ENCODE data around the gene NCBP2. TPM values are rescaled to one million over a fixed set of nuclear protein-coding genes. Genes with fewer than 3 reads are reported as not detected.
A peak's percentile ranks its signal among the peaks of the same experiment; 100 is the strongest.

The NCBP2 gene
- total RNA-seq, 1 experiment from 2014 or later: 120 TPM

DNA sequence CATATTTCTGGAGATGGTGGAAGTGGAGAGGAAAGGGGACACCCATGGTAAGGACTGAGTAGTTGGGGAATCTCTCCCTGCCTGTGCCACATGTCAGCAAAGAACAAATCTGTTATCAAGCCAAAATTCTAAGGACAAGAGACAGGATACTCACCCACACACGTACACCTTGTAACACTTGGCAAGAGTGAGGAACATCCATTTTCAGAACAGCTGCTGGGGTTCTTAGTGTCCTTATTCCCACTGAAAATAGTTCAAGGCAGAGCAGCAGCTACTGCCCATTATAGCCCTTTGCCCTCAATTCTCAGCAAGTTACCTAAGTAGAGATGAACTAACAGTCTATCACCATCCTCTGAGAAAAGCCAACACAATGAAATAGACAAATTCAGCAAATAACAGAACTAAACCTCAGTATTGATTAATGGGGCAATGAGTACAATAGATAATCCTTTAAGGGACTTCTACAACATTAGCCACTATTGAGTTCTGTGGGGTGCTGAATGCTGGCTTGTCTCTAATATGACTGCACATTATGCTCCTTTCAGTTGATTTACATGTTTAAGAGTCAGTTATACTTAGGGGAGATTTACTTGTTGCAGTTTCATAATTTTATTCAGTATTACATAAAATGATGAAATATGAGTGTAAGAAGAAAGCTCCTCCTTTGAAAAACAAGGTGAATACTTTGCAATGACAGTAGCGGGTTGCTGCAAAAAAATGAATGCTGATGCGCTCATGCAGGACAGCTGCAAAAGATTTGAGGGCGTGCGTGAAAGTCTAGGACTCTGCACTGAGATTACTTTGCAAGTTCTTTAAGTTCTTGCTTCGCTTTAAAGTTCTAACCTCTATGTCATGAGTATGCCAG, 52.3 kb downstream of the NCBP2 start:
- Mint-ChIP-seq H3K9me3 (no peaks in the 10 kb centered on the region), H3K4me3 (no peak overlapping the region), H3K4me1 (no peaks in the 10 kb centered on the region), H3K36me3 (ENCODE audit: insufficient read depth in 1 of 3, low read depth in 3 of 3) (peaks cover 0 to 35% (median 16%) of the 10 kb centered on the region in 3 experiments; a peak in 5 of 7 replicates), H3K27me3 (ENCODE audit: low read depth) (no peaks in the 10 kb centered on the region), H3K27ac (peak overlapping the region in 1 of 3 experiments; percentile 76; a peak in 2 of 7 replicates)
- H2AFZ ChIP-seq (ENCODE audit: low read length): no peak overlapping the region
- WGBS (ENCODE audit: extremely low coverage, insufficient read length, low lambda C conversion rate): no CpG with 5 or more reads among the region's 6 CpGs
- H3K9ac ChIP-seq (ENCODE audit: extremely low read depth, insufficient read length, low read length): no peak overlapping the region
- H3K27ac ChIP-seq (ENCODE audit: insufficient read length, low read depth, low read length): no peak overlapping the region
- no peak overlapping the region for H2BK5ac ChIP-seq (ENCODE audit: insufficient read length, low read length)
- H2AK5ac ChIP-seq (ENCODE audit: insufficient read length, low read length): no peak overlapping the region
- no peak overlapping the region for H3K14ac ChIP-seq (ENCODE audit: insufficient read depth, low read length)
- no peaks in the 10 kb centered on the region; the same call in 1 of the 2 replicates for H3K79me2 ChIP-seq (ENCODE audit: insufficient read depth, low read length)
- no peak overlapping the region for H4K5ac ChIP-seq (ENCODE audit: insufficient read length, low read depth, low read length)
- H3K4me2 ChIP-seq (ENCODE audit: insufficient read depth, insufficient read length, low read length): no peak overlapping the region
- H3K9me3 ChIP-seq (ENCODE audit: control insufficient read depth, low read depth, low read length): no peaks in the 10 kb centered on the region
- no peak for DNase-seq
- no peak overlapping the region for H4K8ac ChIP-seq (replicated peaks; ENCODE audit: insufficient read length, low read depth, low read length)
- H3K4ac ChIP-seq (ENCODE audit: low read depth, low read length): no peak overlapping the region
- H3K56ac ChIP-seq (ENCODE audit: insufficient read length, low read depth, low read length): no peak overlapping the region
- H3K27me3 ChIP-seq (ENCODE audit: insufficient read depth, low read length): no peaks in the 10 kb centered on the region
- no peak overlapping the region for H3T11ph ChIP-seq (ENCODE audit: low read length)
- no peak overlapping the region for H3K23ac ChIP-seq (ENCODE audit: insufficient read length, low read depth, low read length)
- H3K23me2 ChIP-seq (ENCODE audit: insufficient read length, low read depth, low read length, poor library complexity, severe bottlenecking): no peaks in the 10 kb centered on the region
- no peak overlapping the region for H2BK20ac ChIP-seq (ENCODE audit: low read depth, low read length, poor library complexity, severe bottlenecking)
- H4K20me1 ChIP-seq (ENCODE audit: control insufficient read depth, insufficient read depth, insufficient read length): no peaks in the 10 kb centered on the region
- H3K18ac ChIP-seq (ENCODE audit: insufficient read length, low read depth, low read length): no peak overlapping the region
- no peaks in the 10 kb centered on the region for H3K4me1 ChIP-seq (ENCODE audit: insufficient read depth, low read length)
- no peak overlapping the region for H4K91ac ChIP-seq (ENCODE audit: insufficient read length, low read depth, low read length)
- TF ChIP-seq, protein P1, sequence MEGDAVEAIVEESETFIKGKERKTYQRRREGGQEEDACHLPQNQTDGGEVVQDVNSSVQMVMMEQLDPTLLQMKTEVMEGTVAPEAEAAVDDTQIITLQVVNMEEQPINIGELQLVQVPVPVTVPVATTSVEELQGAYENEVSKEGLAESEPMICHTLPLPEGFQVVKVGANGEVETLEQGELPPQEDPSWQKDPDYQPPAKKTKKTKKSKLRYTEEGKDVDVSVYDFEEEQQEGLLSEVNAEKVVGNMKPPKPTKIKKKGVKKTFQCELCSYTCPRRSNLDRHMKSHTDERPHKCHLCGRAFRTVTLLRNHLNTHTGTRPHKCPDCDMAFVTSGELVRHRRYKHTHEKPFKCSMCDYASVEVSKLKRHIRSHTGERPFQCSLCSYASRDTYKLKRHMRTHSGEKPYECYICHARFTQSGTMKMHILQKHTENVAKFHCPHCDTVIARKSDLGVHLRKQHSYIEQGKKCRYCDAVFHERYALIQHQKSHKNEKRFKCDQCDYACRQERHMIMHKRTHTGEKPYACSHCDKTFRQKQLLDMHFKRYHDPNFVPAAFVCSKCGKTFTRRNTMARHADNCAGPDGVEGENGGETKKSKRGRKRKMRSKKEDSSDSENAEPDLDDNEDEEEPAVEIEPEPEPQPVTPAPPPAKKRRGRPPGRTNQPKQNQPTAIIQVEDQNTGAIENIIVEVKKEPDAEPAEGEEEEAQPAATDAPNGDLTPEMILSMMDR (conservative IDR thresholded peaks at IDR 0.05): no peak
- H2BK12ac ChIP-seq (ENCODE audit: insufficient read length, low read depth, low read length): no peak overlapping the region
- peaks cover 2% of the 10 kb centered on the region for H3K79me1 ChIP-seq (ENCODE audit: insufficient read depth, low read depth, low read length, poor library complexity, severe bottlenecking)
- no peak overlapping the region for H2BK120ac ChIP-seq (ENCODE audit: low read depth, low read length, poor library complexity, severe bottlenecking)
- H2BK15ac ChIP-seq (ENCODE audit: low read depth, low read length): no peak overlapping the region
